CD4-positive, alpha-beta T cell (primary cell): ENCODE results near the gene GTF2IRD1. TPM values are rescaled to one million over a fixed set of nuclear protein-coding genes. Genes with fewer than 3 reads are reported as not detected.

Source experiments
- ATAC-seq: fragments of 200-7000 bp; cut with Tn5 transposase; one replicate; pipeline ENCODE4 v1.10.0; 2022; ENCODE audit warnings: mild to moderate bottlenecking; ENCODE audit not compliant: poor library complexity
- CTCF ChIA-PET: fragments of 350-600 bp; sonication (Branson Sonifier 250); formaldehyde crosslinking; loops from one replicate; lab custom pipeline; 2021; ENCODE audit warnings: antibody characterized with exemption, inconsistent platforms; lab: Charles Lee
- POLR2A ChIA-PET: fragments of 350-600 bp; sonication (Branson Sonifier 250); formaldehyde crosslinking; loops from one replicate; lab custom pipeline; 2021; ENCODE audit warnings: antibody characterized with exemption, inconsistent platforms; lab: Charles Lee
- DNase-seq, 14 experiments: peaks; one replicate each; pipeline ENCODE4 v3.0.0-alpha.2; 2013 to 2020; ENCODE audit warnings: mixed read lengths in 2 of 14
- H3K27ac ChIP-seq, 2 donors: one replicate each; pipeline versions ENCODE4 v1.5.1 to v1.7.0; 2013; ENCODE audit warnings: low read length in 2 of 2, low read depth in 1 of 2, mild to moderate bottlenecking in 1 of 2
- H3K27me3 ChIP-seq, 2 experiments: 1 replicate in 1 of 2; 2 replicates in 1 of 2; pipeline versions ENCODE4 v1.6.1 to v1.7.0; 2013; ENCODE audit warnings: low read length in 2 of 2, control low read depth in 1 of 2, mild to moderate bottlenecking in 1 of 2, moderate library complexity in 1 of 2; ENCODE audit not compliant: insufficient read depth in 2 of 2, control insufficient read depth in 1 of 2
- H3K36me3 ChIP-seq: one replicate; pipeline ENCODE4 v1.6.1; 2013; ENCODE audit warnings: low read length, control low read depth; ENCODE audit not compliant: insufficient read depth
- H3K4me1 ChIP-seq: one replicate; pipeline ENCODE4 v1.6.1; 2013; ENCODE audit warnings: low read length, control low read depth; ENCODE audit not compliant: insufficient read depth
- H3K4me3 ChIP-seq: one replicate; pipeline ENCODE4 v1.5.1; 2013; ENCODE audit warnings: mild to moderate bottlenecking, low read length, moderate library complexity
- H3K9me3 ChIP-seq, 2 experiments: 1 replicate in 1 of 2; 2 replicates in 1 of 2; pipeline versions ENCODE4 v1.6.1 to v1.7.0; 2013; ENCODE audit warnings: low read length in 2 of 2, mild to moderate bottlenecking in 2 of 2, control low read depth in 1 of 2, moderate library complexity in 1 of 2; ENCODE audit not compliant: control insufficient read depth in 1 of 2, insufficient read depth in 1 of 2
- H3K27ac Mint-ChIP-seq: one replicate; pipeline ENCODE4 v1.8.0; 2020; ENCODE audit warnings: mixed read lengths
- H3K27me3 Mint-ChIP-seq: one replicate; pipeline ENCODE4 v1.8.0; 2021; ENCODE audit warnings: mixed read lengths
- H3K36me3 Mint-ChIP-seq: one replicate; pipeline ENCODE4 v1.8.0; 2021; ENCODE audit warnings: low read depth, mixed read lengths
- H3K4me1 Mint-ChIP-seq: one replicate; pipeline ENCODE4 v1.8.0; 2021; ENCODE audit warnings: low read depth, mixed read lengths
- H3K4me3 Mint-ChIP-seq: one replicate; pipeline ENCODE4 v1.8.0; 2020; ENCODE audit warnings: mild to moderate bottlenecking, mixed read lengths
- H3K9me3 Mint-ChIP-seq: one replicate; pipeline ENCODE4 v1.8.0; 2020; ENCODE audit warnings: mixed read lengths
- intact Hi-C, 2 experiments: fragments of 100-400 bp; cut with DNase I in 1 of 2; cut with micrococcal nuclease in 1 of 2; formaldehyde crosslinking; loops; one replicate each; pipeline versions ENCODE4 v1.15.1 to v1.9.0; 2023 to 2025; cut with DNase I, micrococcal nuclease
- total RNA-seq, 174 experiments: library from RNA in 2 of 174; stranded (reverse) in 2 of 174; gene quantifications; one replicate each; pipeline ENCODE4 v1.2.3 and lab custom pipeline; 2021 to 2026
- TF ChIP-seq, protein P1 (sequence below): fragments of 200-600 bp; IDR thresholded peaks from one replicate; pipeline ENCODE4 v1.8.0; 2022; ENCODE audit warnings: antibody characterized with exemption, mild to moderate bottlenecking

Gene GTF2IRD1
- total RNA-seq, 2 experiments from 2014 or later = 0.74 to 1.2 TPM

DNA sequence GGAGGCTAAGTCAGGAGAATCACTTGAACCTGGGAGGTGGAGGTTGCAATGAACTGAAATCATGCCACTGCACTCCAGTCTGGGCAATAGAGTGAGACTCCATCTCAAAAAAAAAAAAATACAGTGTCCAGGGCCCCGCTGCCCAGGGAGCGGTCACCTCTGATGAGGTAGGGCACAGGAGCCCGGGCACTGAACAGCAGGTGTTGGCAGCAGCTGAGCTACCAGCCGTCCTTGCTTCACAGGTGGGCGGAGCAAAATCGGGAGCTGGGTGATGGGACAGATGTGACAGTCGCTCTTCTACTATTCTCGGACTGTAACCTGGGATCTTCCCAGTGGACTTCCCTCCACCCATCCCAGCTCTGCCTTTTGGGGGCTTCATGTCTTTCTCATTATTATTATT is 49.4 kb downstream of the GTF2IRD1 start:
- H3K27me3 Mint-ChIP-seq = no peaks in the 10 kb centered on the region
- H3K36me3 Mint-ChIP-seq = no peaks in the 10 kb centered on the region
- no peaks in the 10 kb centered on the region for H3K9me3 Mint-ChIP-seq
- Histone ChIP-seq H3K4me3 (no peak overlapping the region), H3K36me3 (no peaks in the 10 kb centered on the region), H3K27ac (no peak overlapping the region), H3K4me1 (no peaks in the 10 kb centered on the region), H3K9me3 (no peaks in the 10 kb centered on the region), H3K27me3 (no peaks in the 10 kb centered on the region)
- POLR2A ChIA-PET = no interaction called here
- no peaks in the 10 kb centered on the region for H3K4me1 Mint-ChIP-seq
- TF ChIP-seq, protein P1, sequence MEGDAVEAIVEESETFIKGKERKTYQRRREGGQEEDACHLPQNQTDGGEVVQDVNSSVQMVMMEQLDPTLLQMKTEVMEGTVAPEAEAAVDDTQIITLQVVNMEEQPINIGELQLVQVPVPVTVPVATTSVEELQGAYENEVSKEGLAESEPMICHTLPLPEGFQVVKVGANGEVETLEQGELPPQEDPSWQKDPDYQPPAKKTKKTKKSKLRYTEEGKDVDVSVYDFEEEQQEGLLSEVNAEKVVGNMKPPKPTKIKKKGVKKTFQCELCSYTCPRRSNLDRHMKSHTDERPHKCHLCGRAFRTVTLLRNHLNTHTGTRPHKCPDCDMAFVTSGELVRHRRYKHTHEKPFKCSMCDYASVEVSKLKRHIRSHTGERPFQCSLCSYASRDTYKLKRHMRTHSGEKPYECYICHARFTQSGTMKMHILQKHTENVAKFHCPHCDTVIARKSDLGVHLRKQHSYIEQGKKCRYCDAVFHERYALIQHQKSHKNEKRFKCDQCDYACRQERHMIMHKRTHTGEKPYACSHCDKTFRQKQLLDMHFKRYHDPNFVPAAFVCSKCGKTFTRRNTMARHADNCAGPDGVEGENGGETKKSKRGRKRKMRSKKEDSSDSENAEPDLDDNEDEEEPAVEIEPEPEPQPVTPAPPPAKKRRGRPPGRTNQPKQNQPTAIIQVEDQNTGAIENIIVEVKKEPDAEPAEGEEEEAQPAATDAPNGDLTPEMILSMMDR = no peak
- intact Hi-C loops = no loop called here
- CTCF ChIA-PET = no interaction called here
- DNase-seq = no peak
- H3K27ac Mint-ChIP-seq = no peak overlapping the region
- H3K4me3 Mint-ChIP-seq = no peak overlapping the region
- no peak for ATAC-seq

DNA sequence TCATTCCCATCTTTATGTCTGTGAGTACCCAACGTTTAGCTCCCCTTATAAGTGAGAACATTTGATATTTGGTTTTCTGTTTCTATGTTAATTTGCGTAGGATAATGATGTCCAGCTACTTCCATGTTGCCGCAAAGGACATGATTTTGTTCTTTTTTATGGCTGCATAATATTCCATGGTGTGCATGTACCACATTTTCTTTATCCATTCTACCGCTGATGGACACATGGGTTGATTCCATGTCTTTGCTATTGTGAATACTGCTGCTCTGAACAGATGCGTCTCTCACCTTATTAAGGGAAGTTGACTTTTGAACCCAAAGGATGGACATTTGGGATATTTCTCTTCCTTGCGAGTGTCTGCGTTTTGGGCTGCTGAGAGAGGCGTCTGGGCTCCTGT is 50.2 kb downstream of the GTF2IRD1 start:
- no peaks in the 10 kb centered on the region for H3K9me3 ChIP-seq
- no peak for ATAC-seq
- intact Hi-C loops = no loop called here
- no peaks in the 10 kb centered on the region for H3K27me3 Mint-ChIP-seq
- no peaks in the 10 kb centered on the region for H3K36me3 ChIP-seq
- no peak overlapping the region for H3K4me3 Mint-ChIP-seq
- H3K27ac Mint-ChIP-seq = no peak overlapping the region
- TF ChIP-seq, protein P1 = no peak
- CTCF ChIA-PET = no interaction called here
- H3K9me3 Mint-ChIP-seq = no peaks in the 10 kb centered on the region
- H3K4me1 Mint-ChIP-seq = no peaks in the 10 kb centered on the region
- no peaks in the 10 kb centered on the region for H3K36me3 Mint-ChIP-seq
- no peaks in the 10 kb centered on the region for H3K4me1 ChIP-seq
- H3K27ac ChIP-seq = no peak overlapping the region
- DNase-seq = no peak
- no peaks in the 10 kb centered on the region for H3K27me3 ChIP-seq
- POLR2A ChIA-PET = no interaction called here
- H3K4me3 ChIP-seq = no peak overlapping the region

DNA sequence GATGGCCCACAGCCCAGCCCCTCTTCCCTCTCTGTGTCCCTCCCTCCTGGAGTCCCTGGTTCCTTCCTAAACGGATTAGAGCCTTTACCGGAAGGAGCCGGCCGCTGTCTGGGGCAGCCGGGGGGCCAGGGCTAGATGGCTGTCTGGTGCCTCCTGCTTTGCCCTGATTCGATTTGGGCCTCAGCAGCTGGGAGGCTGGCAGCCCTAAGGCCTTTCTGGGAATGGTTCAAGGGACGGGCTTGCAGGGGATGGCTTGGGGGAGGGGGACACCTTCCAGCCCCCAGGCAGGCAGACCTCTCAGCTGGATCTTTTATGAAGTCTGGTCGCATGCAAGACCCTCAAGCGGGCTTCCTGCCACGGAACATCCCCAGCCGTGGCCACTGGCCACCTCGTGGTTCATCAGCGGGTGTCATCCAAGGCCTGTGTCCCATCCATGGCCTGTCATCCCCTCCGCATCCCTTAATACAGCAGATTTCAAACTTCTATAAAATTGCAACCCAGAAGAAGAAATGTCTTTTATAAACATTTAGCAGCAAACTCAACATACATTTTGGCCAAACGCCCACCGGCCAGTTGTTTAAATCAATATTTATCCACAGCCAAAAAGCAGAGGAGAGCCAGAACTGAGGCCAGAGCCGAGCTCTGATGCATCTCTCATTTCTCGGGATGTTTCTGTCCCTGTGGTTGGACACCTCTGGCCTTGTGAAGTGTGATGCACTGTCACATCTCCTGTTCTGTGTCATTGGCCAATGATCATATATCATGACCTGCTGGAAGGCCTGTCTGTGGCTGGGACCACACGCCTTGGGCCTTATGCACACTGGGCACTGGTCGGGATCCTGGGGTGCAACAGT is 52.0 kb downstream of the GTF2IRD1 start:
- Mint-ChIP-seq H3K9me3 (no peaks in the 10 kb centered on the region), H3K36me3 (no peaks in the 10 kb centered on the region), H3K27ac (no peak overlapping the region), H3K27me3 (no peaks in the 10 kb centered on the region), H3K4me3 (no peak overlapping the region), H3K4me1 (no peaks in the 10 kb centered on the region)
- intact Hi-C loops = no loop called here
- Histone ChIP-seq H3K27ac (no peak overlapping the region), H3K4me1 (no peaks in the 10 kb centered on the region), H3K27me3 (no peaks in the 10 kb centered on the region), H3K36me3 (no peaks in the 10 kb centered on the region), H3K9me3 (no peaks in the 10 kb centered on the region), H3K4me3 (no peak overlapping the region)
- ChIA-PET POLR2A (no interaction called here), CTCF (interaction anchor here (0.6 kb wide), 1 partner anchor 490 kb away, joined by 6 read pairs; no protein-coding TSS in a partner anchor)
- DNase-seq (no peak), ATAC-seq (no peak)
- TF ChIP-seq, protein P1 = no peak
